Activated CD8-positive, alpha-beta memory T cell treated with anti-CD3 and anti-CD28 coated beads, Interleukin-2, amount 10 ng/mL, durations not matched to agents 7 days and 5 days (primary cell): ENCODE measurements around the gene PTPRM. TPM values are rescaled to one million over a fixed set of nuclear protein-coding genes. Genes with fewer than 3 reads are reported as not detected.

Source experiments
- ATAC-seq: fragments of 150-1000 bp; cut with Tn5 transposase; one replicate; pipeline ENCODE4 v1.10.0; 2021; ENCODE audit warnings: moderate library complexity
- CTCF ChIA-PET: fragments of 350-600 bp; sonication (Branson Sonifier 250); formaldehyde crosslinking; loops from one replicate; lab custom pipeline; 2021; ENCODE audit warnings: antibody characterized with exemption; lab: Charles Lee
- DNase-seq: peaks from one replicate; pipeline ENCODE4 v3.0.0-alpha.2; 2020
- H3K27ac Mint-ChIP-seq: one replicate; pipeline ENCODE4 v1.8.0; 2021; ENCODE audit warnings: mild to moderate bottlenecking, mixed read lengths
- H3K27me3 Mint-ChIP-seq: one replicate; pipeline ENCODE4 v1.8.0; 2021; ENCODE audit warnings: mixed read lengths
- H3K36me3 Mint-ChIP-seq: one replicate; pipeline ENCODE4 v1.8.0; 2021; ENCODE audit warnings: mild to moderate bottlenecking, mixed read lengths
- H3K4me1 Mint-ChIP-seq: one replicate; pipeline ENCODE4 v1.8.0; 2021; ENCODE audit warnings: mixed read lengths
- H3K4me3 Mint-ChIP-seq: one replicate; pipeline ENCODE4 v1.8.0; 2021; ENCODE audit warnings: mild to moderate bottlenecking, moderate library complexity, mixed read lengths
- H3K9me3 Mint-ChIP-seq: one replicate; pipeline ENCODE4 v1.8.0; 2022; ENCODE audit warnings: low read depth, mixed read lengths
- total RNA-seq, 2 experiments: library from RNA; stranded (reverse); gene quantifications; one replicate each; pipeline ENCODE4 v1.2.3, GENCODE V29; 2021

Gene PTPRM
- total RNA-seq, 2 experiments from 2014 or later: 3.1 to 5.7 TPM

DNA sequence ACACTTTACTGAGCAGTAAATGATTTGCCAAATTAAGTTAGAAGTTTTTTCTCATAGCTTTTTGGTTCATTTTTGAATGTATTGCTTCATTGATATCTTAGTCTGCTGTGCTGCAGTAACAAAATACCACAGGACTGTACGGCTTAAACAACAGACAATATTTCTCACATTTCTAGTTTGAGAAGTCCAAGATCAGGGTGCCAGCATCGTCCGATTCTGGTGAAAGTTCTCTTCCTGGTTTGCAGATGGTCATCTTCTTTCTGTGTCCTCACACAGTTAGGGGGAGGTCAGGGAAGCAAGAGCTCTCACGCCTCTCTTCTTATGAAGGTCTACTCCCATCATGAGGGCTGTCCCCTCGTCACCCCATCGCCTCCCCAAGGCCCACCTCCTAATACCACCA lies 325.4 kb downstream of the PTPRM start:
- ATAC-seq (no peak), DNase-seq (no peak)
- no peaks in the 10 kb centered on the region for H3K4me1 Mint-ChIP-seq
- H3K9me3 Mint-ChIP-seq: no peaks in the 10 kb centered on the region
- no peak overlapping the region for H3K27ac Mint-ChIP-seq
- CTCF ChIA-PET: no interaction called here
- no peak overlapping the region for H3K4me3 Mint-ChIP-seq
- H3K36me3 Mint-ChIP-seq: no peaks in the 10 kb centered on the region
- no peaks in the 10 kb centered on the region for H3K27me3 Mint-ChIP-seq

DNA sequence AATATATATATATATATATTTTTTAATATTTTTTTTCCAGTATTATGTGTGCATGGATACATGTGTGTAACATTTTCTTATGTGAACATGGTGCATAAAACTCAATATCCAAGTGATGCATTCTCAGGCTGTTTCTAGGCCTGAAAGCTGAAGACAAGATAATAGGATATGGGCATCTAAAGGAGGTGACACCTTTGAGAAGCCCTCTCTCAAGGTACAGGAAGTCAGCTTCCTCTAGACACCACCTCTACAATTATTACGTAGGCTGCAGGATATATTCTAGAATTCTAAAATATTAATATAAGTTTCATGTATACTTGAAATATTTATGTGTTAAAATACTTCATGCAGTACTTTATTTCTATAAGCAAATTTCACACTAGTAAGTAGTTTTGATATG lies 327.5 kb downstream of the PTPRM start:
- Mint-ChIP-seq H3K4me3 (no peak overlapping the region), H3K36me3 (no peaks in the 10 kb centered on the region), H3K9me3 (no peaks in the 10 kb centered on the region), H3K4me1 (no peaks in the 10 kb centered on the region), H3K27ac (no peak overlapping the region), H3K27me3 (no peaks in the 10 kb centered on the region)
- CTCF ChIA-PET: no interaction called here
- no peak for DNase-seq
- no peak for ATAC-seq

DNA sequence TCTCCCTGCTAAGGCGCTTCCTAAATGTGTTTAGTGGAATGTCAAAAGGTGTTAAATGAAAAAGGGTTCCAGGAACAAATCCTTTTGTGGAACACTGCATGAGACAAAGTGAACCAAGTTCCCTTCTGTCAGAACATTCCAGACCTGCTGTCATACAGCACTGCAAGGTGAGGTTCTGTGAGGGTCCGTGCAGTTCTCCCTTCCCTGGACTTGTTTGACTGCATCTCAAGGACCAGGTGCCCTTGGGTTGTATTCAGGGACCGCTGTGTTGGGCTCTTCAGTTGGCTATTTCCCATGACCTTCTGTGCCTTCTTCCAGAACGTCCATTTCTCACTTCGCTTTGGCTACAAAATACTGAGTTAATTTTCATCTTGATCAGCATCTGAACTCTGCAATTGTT lies 328.2 kb downstream of the PTPRM start:
- no peak for DNase-seq
- Mint-ChIP-seq H3K4me3 (no peak overlapping the region), H3K4me1 (no peaks in the 10 kb centered on the region), H3K27ac (no peak overlapping the region), H3K36me3 (no peaks in the 10 kb centered on the region), H3K9me3 (no peaks in the 10 kb centered on the region), H3K27me3 (no peaks in the 10 kb centered on the region)
- CTCF ChIA-PET: no interaction called here
- ATAC-seq: no peak

DNA sequence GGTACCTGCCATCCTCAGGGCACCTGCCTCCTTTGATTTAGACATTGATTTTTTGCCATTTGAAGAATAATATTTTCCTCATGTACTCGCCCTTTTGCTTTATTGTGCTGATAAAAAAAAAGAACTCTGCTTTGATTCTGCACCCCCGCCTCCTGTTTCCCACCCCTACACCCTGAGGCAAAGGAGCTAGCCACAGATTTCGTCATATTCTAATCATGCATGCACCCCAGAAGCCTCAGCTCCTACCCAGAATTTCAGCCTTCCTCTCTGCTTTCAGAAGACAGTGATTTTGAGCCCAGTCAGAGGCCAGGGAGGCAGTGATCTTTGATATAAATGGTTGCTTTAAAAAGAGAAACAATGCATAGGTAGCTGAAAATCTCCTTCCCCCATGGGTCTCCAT lies 329.0 kb downstream of the PTPRM start:
- Mint-ChIP-seq H3K4me3 (no peak overlapping the region), H3K27me3 (no peaks in the 10 kb centered on the region), H3K36me3 (no peaks in the 10 kb centered on the region), H3K9me3 (no peaks in the 10 kb centered on the region), H3K4me1 (no peaks in the 10 kb centered on the region), H3K27ac (no peak overlapping the region)
- no peak for ATAC-seq
- CTCF ChIA-PET: no interaction called here
- DNase-seq: no peak

DNA sequence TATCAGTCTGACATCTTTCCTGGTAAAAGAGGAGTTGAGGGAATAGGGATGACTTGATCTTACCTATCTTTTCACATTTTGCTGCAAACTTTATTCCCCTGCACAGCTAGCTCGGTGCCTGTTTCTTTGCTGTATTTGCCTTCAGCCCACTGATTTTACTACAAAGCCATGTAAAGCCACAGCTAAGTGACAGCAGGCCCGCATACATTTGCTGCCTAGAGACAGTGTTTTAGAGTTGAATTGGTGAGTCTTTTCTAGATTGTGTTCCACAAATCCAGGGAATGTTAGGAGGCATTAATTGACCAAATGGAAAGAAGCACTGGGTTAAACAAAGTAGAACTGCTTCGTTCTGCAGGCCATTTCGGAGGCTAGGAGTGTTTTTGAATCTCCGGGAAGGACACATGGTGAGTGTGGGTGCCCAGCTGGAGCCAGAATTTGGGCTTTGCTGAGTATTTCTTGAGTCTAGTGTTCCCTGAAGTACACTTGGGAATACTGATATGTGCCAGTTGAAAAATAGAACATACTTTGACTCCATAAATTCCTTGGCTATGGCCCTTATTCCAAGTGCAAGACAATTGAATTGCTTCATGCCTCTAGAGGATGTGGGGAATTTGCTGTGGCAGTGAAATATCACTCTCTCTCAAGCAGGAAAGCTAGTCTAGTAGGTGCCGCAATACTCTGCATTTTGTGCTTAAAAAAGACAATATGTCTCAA lies 329.8 kb downstream of the PTPRM start:
- H3K27ac Mint-ChIP-seq: no peak overlapping the region
- ATAC-seq (no peak), DNase-seq (no peak)
- no peaks in the 10 kb centered on the region for H3K4me1 Mint-ChIP-seq
- no peaks in the 10 kb centered on the region for H3K36me3 Mint-ChIP-seq
- no peaks in the 10 kb centered on the region for H3K27me3 Mint-ChIP-seq
- H3K4me3 Mint-ChIP-seq: no peak overlapping the region
- H3K9me3 Mint-ChIP-seq: no peaks in the 10 kb centered on the region
- CTCF ChIA-PET: no interaction called here

DNA sequence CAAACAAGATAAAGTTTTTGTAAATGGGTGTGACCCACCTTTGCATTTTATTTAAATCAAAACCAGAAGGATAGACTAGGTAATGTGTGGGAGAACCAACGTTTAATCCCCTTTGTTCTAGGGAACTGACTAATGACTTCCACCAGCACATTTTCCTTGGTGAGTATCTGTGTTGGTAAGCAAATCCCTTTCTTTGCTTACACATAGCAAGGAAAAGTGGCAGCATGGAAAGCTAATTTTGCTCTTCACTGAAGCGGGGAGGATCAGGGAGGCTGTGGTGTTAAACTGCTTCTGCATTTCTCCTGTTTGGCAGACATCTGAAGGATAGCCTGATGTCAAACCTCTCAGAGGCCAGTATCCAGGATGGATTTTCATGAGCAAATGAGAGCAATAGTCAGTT lies 331.1 kb downstream of the PTPRM start:
- H3K9me3 Mint-ChIP-seq: peaks cover 4% of the 10 kb centered on the region
- H3K27ac Mint-ChIP-seq: no peak overlapping the region
- DNase-seq (no peak), ATAC-seq (no peak)
- CTCF ChIA-PET: no interaction called here
- H3K36me3 Mint-ChIP-seq: no peaks in the 10 kb centered on the region
- no peaks in the 10 kb centered on the region for H3K4me1 Mint-ChIP-seq
- H3K27me3 Mint-ChIP-seq: no peaks in the 10 kb centered on the region
- no peak overlapping the region for H3K4me3 Mint-ChIP-seq

DNA sequence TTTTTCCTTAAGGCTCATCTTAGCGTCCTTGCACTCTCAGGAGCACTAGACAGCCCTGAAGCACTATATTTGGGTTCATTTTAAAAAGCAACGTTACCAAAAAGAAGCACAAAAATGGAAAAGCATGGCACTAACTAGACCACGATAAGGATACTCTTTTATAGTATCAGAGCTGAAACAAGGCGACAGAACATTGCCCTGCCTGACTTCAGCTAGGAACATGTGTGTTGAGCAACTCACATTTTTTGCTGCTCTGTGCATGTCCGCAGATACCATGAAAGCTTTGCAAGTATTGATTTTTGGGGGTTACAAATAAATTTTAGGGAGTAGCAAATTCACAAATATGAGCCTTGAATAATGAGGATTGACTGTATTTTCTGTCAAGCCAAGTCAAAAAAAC lies 332.0 kb downstream of the PTPRM start:
- peaks cover 4% of the 10 kb centered on the region for H3K9me3 Mint-ChIP-seq
- DNase-seq (no peak), ATAC-seq (no peak)
- H3K27me3 Mint-ChIP-seq: no peaks in the 10 kb centered on the region
- CTCF ChIA-PET: no interaction called here
- H3K4me1 Mint-ChIP-seq: no peaks in the 10 kb centered on the region
- no peaks in the 10 kb centered on the region for H3K36me3 Mint-ChIP-seq
- H3K27ac Mint-ChIP-seq: no peak overlapping the region
- no peak overlapping the region for H3K4me3 Mint-ChIP-seq

DNA sequence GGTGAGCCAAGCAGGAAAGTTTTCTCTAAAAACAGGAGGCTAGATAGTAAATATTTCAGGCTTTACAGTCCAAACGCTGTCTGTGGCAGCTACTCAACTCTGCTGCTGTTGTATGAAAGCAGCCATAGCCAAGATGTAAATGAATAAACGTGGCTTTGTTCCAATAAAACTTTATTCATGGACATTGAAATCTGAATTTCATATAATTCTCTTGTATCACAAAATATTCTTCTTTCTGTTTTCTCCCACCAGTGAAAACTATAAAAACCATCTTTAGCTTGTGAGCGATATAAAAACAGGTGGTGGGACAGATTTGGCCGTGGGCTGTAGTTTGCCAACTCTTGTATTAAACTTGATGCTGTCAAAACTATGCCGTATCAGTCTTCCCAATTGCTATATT lies 333.0 kb downstream of the PTPRM start:
- CTCF ChIA-PET: no interaction called here
- Mint-ChIP-seq H3K4me1 (no peaks in the 10 kb centered on the region), H3K9me3 (peaks cover 7% of the 10 kb centered on the region), H3K27me3 (no peaks in the 10 kb centered on the region), H3K36me3 (no peaks in the 10 kb centered on the region), H3K4me3 (no peak overlapping the region), H3K27ac (no peak overlapping the region)
- ATAC-seq (no peak), DNase-seq (no peak)

DNA sequence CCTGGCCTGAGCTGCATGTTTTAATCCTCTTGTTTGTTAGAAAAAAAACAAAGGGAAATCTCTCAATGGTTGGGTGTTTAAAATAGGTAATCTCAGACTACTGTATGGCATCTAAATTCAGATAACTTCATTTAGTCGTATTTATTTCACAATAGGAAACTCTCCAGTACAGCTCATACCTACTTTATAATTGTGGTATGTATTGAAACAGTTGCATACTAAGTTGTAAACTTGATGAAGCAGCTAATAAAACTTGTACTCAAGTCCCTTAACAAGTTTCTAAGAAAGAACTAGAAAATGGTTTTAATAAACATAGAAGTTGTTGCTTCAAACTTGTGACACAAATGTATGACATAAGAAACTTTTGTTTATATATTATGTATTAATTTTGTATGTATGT lies 334.5 kb downstream of the PTPRM start:
- H3K36me3 Mint-ChIP-seq: no peaks in the 10 kb centered on the region
- H3K4me1 Mint-ChIP-seq: no peaks in the 10 kb centered on the region
- no peak for ATAC-seq
- H3K4me3 Mint-ChIP-seq: no peak overlapping the region
- H3K9me3 Mint-ChIP-seq: peaks cover 7% of the 10 kb centered on the region
- DNase-seq: no peak
- H3K27me3 Mint-ChIP-seq: no peaks in the 10 kb centered on the region
- CTCF ChIA-PET: no interaction called here
- H3K27ac Mint-ChIP-seq: no peak overlapping the region

DNA sequence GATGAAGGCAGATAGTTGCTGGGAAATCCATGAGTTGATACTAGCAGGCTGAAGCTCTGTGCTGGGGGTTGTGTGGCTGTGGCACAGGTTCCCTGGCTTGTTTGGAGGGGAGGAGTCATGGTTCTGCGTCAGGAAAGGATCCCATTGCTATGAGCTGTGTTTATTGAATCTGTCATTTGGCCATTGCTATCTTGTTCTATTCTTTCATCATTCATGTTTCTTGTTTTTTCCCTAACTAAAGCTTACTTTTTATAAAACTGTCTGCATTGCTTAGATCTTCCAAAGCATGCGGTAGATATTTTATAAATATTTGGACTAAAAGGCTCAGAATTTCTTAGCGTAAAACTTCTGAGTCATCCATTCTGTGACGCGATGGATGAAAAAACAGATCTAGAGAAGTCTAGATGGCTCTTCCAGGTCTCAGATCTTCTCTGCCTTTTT lies 335.3 kb downstream of the PTPRM start:
- Mint-ChIP-seq H3K27me3 (no peaks in the 10 kb centered on the region), H3K27ac (no peak overlapping the region), H3K36me3 (no peaks in the 10 kb centered on the region), H3K4me3 (no peak overlapping the region), H3K9me3 (peaks cover 7% of the 10 kb centered on the region), H3K4me1 (no peaks in the 10 kb centered on the region)
- CTCF ChIA-PET: no interaction called here
- DNase-seq: no peak
- no peak for ATAC-seq

DNA sequence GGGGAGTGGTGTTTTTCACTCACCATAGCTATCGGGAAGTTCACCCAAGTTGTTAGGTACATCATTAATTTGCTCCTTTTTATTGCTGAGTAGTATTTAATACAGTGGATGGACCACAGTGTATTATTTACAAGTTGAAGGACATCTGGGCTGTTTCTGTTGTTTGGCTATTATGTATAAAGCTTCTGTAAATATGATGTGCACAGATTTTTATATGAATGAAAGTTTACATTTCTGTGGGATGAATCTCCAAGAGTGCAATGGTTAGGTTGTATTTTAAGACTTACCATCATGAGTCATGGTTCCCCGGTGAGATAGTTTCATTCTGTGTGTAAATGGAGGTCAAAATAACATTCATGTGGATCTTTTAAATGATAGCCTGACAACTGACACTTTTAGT lies 337.4 kb downstream of the PTPRM start:
- Mint-ChIP-seq H3K4me1 (no peaks in the 10 kb centered on the region), H3K9me3 (peaks cover 7% of the 10 kb centered on the region), H3K27ac (no peak overlapping the region), H3K27me3 (no peaks in the 10 kb centered on the region), H3K36me3 (no peaks in the 10 kb centered on the region), H3K4me3 (no peak overlapping the region)
- ATAC-seq: no peak
- DNase-seq: no peak
- CTCF ChIA-PET: no interaction called here

DNA sequence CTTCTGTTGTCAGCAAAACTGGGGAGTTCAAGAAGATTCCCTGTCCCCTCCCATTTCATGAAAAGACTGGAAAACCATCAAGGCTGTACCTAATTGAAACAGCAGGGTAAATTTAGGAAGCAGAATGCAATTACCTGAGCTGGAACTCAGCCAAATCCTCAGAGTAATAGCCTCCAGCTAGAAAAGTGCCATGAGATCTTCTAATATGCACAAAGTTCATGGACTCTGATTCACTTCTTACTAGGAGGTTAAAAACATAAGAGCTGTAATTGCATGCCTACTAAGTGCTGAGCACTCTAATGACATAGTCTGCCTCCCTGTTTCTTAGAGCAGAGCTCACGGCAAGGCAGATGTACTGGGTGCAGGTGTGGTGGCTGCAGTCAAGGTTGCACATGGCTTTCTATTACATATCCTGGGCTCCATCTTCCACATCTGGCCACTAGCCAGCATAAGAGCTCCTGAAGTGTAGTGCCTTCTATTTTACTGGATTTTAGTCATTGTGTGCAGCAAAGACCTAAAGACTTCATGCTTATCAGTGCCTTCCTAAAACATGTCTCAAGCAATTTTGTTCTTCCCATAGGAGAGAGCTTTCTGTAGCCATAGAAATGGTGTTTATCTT lies 341.7 kb downstream of the PTPRM start:
- Mint-ChIP-seq H3K4me3 (no peak overlapping the region), H3K27me3 (no peaks in the 10 kb centered on the region), H3K9me3 (peaks cover 5% of the 10 kb centered on the region), H3K27ac (no peak overlapping the region), H3K36me3 (no peaks in the 10 kb centered on the region), H3K4me1 (no peaks in the 10 kb centered on the region)
- ATAC-seq: no peak
- DNase-seq: no peak
- CTCF ChIA-PET: no interaction called here

DNA sequence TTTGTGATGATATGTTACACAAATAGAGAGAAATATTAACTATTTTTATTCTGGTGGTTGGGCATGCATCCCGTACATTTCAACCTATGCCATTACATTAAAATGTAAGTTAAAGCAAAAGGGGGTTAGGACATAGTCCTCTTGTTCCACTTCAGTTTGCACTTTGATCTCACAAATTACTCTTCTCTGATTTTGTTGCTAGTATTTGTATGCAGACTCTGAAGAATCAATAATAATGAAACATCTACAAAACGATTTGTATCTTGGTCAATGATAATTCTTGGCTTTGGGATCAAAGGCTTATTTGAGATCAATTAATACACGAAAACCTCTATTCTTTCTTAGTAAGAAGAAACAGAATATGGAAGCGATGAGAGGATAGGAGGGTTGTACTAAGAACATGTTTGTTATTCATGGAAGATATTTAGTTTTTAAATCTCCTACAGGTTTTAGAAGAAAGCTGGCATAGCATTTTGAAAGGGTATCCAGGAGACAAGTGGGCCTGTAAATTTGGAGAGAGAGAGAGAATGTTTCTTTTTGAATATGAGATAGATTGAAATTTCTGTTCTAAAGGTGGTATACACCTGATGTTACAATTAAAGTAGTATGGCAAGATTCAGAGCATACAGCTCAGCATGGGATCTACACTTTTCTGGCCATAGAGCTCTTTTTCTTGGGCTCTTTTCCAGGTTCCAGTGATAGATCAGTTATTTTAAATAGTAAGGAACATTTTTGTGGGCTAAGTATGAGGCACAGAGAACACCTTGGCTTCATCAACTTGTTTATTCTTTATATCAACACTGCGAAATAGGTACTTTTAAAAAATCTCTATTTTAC lies 347.9 kb downstream of the PTPRM start:
- Mint-ChIP-seq H3K27me3 (no peaks in the 10 kb centered on the region), H3K27ac (no peak overlapping the region), H3K4me1 (no peaks in the 10 kb centered on the region), H3K9me3 (peaks cover 2% of the 10 kb centered on the region), H3K36me3 (no peaks in the 10 kb centered on the region), H3K4me3 (no peak overlapping the region)
- CTCF ChIA-PET: no interaction called here
- ATAC-seq (no peak), DNase-seq (no peak)

DNA sequence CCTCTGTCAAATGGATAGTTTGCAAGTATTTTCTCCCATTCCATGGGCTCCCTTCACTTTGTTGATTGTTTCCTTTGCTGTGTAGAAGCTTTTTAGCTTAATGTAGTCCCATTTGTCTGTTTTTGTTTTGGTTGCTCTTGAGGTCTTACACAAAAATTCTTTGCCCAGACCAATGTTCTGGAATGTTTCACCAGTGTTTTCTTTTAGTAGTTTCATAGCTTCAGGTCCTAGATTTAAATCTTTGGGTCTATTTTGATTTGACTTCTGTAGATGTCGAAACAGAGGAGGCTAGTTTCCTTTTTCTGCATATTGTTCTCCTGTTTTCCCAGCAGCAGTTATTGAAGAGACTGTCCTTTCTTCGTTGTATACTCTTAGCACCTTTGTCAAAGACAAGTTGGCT lies 351.6 kb downstream of the PTPRM start:
- Mint-ChIP-seq H3K36me3 (no peaks in the 10 kb centered on the region), H3K27ac (no peak overlapping the region), H3K9me3 (no peaks in the 10 kb centered on the region), H3K4me3 (no peak overlapping the region), H3K4me1 (no peaks in the 10 kb centered on the region), H3K27me3 (no peaks in the 10 kb centered on the region)
- DNase-seq (no peak), ATAC-seq (no peak)
- CTCF ChIA-PET: no interaction called here
